Stimulated activated CD8-positive, alpha-beta memory T cell treated with anti-CD3 and anti-CD28 coated beads, Interleukin-2, amount 100 ng/mL, for 1 hour (primary cell): ENCODE measurements around the gene SEC31B.

Experiments used
- DNase-seq, 2 donors: peaks; one replicate each; pipeline ENCODE4 v3.0.0-alpha.2; 2020; ENCODE audit warnings: low read depth in 2 of 2

Gene SEC31B

DNA sequence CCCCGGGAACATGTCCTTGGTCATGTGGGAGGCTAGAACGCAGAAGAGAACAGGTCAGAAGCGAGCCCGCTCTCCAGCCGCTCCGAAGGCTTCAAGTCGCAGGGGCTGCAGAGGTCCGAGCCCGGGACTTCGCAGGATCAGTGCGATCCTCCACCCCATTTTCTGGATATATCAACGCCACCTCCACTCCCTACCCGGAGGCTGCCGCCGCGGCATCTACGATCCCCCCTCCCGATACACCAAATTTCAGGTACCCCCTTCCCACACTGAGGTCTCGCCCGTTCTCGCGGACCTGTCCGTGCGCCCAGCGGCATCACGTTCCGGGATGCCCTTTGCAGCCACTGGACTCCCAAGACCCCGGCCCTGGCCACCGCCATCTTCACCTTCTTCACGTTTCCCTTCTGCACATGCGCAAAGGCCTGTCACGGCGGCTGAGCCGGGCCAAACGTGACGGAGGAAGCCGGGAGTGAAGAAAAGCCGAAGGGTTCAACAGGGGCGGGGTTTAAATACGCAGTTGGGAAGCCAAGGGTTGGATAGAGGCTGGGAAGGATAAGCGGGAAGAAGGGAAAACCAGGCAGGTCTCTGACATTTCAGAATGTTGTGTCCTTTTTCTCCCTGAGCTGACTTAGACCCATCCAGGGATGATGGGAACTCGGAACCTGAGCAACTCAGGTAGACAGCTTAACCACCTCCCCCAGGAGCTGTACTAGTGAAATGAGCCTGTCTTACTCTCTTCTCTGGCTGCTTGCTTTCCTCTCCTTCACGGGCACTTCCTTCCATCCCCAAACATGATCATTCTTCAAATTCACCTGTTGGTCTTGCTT is 10.0 kb upstream of the SEC31B start, which contains the start of gene NDUFB8:
TSS of gene NDUFB8 (minus strand) at position 397 of the 824 bp plus-strand sequence. CDS start at position 377, 20 bp downstream.
- peak; percentile 72 to 78 for DNase-seq

- DNase-seq: no peak
Measured at GRCh38 chr10:100528921-100529474, 9.3 kb upstream of the SEC31B start.

DNA sequence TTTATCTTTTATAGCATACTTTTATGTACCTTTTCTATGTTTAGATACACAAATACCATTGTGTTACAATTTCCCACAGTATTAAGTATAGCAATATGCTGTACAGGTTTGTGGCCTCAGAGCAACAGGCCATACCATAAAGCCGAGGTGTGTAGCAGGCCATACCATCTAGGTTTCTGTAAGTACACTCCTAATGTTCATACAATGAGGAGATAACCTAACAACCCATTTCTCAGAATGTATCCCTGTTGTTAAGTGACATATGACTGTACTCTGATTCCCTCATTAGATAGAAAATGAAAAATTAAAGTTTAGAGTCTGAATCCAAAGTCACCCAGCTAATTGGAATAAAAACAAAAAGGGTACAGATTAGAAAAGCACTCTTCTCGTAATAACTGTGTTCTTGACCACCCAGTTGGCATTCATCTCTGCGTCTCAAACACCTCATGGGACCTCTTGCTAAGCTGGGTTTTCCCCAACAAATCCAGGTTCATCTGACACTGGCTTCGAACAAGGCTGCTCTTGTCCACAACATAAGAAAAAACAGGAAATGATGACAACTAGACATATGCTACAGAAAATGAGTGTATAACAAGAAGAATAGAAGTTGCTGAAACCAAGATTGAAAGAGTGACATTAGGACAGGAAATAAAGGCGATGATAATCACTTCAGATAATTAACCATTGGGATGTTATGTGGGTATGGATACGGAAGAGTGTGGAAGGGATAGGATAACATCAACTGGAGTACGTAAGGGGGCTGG is 8.6 kb upstream of the SEC31B start:
- DNase-seq: no peak

DNA sequence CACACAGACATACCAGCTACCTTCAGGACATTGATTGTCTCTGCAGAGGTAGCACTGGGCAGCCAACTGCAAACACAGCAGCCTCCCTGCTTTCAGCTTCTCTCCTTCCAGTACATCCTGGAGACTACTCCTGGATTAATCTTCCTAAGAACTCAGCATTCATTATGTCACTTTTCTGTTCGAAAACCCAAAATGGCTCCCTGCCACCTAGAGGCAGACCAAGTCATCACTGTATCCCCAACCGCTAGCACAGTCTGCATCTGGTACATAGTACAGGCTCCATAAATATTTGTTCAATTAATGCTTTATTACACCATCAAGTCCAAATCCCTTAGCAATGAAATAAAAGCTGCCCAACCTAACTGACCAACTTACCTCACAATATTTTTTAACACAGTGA is 5.0 kb upstream of the SEC31B start:
- DNase-seq: no peak

- no peak for DNase-seq
Measured at GRCh38 chr10:100524206-100524605, 4.5 kb upstream of the SEC31B start.

DNA sequence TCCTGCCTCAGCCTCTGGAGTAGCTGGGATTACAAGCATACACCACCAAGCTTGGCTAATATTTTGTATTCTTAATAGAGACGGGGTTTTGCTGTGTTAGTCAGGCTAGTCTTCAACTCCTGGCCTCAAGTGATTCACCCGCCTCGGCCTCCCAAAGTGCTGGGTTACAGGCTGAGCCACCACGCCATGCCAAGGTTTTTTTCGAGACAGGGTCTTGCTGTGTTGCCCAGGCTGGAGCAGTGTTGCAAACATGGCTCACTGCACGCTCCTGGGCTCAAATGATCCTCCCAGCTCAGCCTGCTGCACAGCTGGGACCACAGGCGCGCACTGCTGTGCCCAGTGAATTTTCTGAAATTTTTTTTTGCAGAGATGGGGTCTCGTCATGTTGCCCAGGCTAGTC is 3.3 kb upstream of the SEC31B start:
- DNase-seq: no peak

- DNase-seq: no peak
Measured at GRCh38 chr10:100522107-100522801, 2.6 kb upstream of the SEC31B start.

GRCh38 chr10:100520811-100521210 is 1.1 kb upstream of the SEC31B start:
- DNase-seq: no peak

- DNase-seq: no peak
Measured at GRCh38 chr10:100518761-100519241, 860 bp downstream of the SEC31B start.

DNA sequence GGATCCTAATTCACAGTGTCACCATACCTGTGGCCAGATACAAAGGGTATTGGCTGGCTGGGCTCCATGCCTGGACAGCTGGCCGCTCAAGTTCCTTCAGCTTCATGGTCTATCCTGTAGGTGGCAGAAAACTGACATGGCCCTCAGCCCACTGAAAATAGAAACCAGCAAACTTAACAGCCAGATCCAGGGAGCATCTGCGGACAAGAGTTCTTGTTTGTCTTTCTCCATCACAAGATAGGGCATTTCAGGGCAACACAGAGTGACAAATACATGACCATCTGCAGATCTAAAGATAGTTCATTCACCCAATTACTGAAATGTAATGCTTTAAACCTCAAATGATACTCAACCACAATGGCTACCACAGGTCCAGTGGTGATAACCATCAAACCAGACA is 2.8 kb downstream of the SEC31B start:
- no peak for DNase-seq

- DNase-seq: no peak
Measured at GRCh38 chr10:100515612-100516011, 4.0 kb downstream of the SEC31B start.

GRCh38 chr10:100510533-100511308 is 8.9 kb downstream of the SEC31B start:
- DNase-seq: peak; percentile 31 to 38

DNA sequence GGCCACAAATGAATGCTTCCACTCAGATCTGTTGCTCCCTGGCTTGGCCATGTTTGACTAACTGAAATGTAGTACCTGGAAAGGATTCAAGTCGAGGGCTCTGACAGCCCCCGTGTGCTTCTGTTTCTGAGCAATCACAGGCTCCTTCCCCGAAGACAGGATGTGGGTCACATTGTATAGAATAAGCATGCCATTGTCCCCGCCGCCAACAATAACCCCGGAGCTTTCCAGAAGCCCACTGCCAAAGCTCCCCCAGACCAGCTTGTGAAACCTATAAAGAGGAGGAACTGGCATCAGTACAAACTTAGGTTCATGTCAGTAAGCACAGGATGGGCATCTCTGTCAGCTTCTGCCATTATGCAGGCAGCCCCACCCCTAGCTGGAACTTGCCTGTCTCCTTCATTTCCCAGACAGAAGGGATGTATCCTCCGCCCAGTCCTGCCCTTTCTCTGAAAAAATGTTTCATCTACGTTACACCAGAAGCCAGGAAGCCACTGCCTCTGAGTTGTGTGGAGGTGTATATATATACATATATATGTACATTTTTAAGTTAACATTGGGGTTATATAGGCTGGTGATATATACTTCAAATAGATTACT is 10.3 kb downstream of the SEC31B start:
- DNase-seq: peak in 1 of 2 donors; percentile 26

GRCh38 chr10:100508691-100509150 is 10.9 kb downstream of the SEC31B start:
- no peak for DNase-seq

- no peak for DNase-seq
Measured at GRCh38 chr10:100508266-100508665, 11.4 kb downstream of the SEC31B start.

- DNase-seq: no peak
Measured at GRCh38 chr10:100507357-100507732, 12.3 kb downstream of the SEC31B start.

GRCh38 chr10:100506596-100507356 is 12.9 kb downstream of the SEC31B start:
- DNase-seq: no peak

- DNase-seq: no peak
Measured at GRCh38 chr10:100505164-100505563, 14.5 kb downstream of the SEC31B start.

- no peak for DNase-seq
Measured at GRCh38 chr10:100504096-100504495, 15.6 kb downstream of the SEC31B start.
